Transverse colon (tissue), 4 donors: ENCODE results near the gene ME2.

Experiments
- EP300 ChIP-seq: sonication (generic); formaldehyde crosslinking; IDR thresholded peaks from one replicate; pipeline ENCODE4 v1.6.1; 2017; ENCODE audit warnings: antibody characterized with exemption, low read depth
- POLR2A ChIP-seq: fragments of 450-650 bp; IDR thresholded peaks from one replicate; pipeline ENCODE4 v1.6.1; 2016; ENCODE audit warnings: antibody characterized with exemption, mild to moderate bottlenecking, moderate library complexity
- POLR2AphosphoS5 ChIP-seq, 3 donors: sonication (generic); formaldehyde crosslinking; IDR thresholded peaks; one replicate each; pipeline ENCODE4 v1.6.1; 2016; ENCODE audit warnings: antibody characterized with exemption in 3 of 3
- TF ChIP-seq, protein P1 (sequence below), 5 experiments: fragments of 200-600 bp in 3 of 5; fragments of 450-650 bp in 2 of 5; sonication (generic) in 3 of 5; IDR thresholded peaks; 1 replicate in 2 of 5; 2 replicates in 3 of 5; pipeline ENCODE4 v1.5.1; 2016 to 2017; ENCODE audit warnings: antibody characterized with exemption in 5 of 5, inconsistent platforms in 3 of 5, mild to moderate bottlenecking in 2 of 5, moderate library complexity in 1 of 5

DNA sequence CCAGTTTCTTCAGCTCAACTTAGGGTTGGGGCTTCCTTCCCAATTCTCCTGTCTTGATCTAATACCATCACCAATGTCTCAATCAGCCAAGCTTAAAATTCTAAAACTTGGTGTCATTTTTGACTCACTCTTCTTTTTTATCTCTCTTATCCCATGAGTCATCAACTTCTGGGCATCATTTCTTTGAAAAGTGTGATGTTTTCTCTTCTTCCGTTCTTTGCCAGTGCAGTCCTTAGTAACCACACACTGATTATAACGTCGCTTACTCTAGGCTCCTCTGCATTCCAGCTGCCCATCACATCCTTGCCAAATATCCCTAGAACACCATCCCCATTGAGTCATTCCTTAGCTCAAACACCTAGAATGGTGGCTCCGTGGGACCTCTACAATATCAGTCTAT lies 31.7 kb upstream of the ME2 start:
- TF ChIP-seq, protein P1, sequence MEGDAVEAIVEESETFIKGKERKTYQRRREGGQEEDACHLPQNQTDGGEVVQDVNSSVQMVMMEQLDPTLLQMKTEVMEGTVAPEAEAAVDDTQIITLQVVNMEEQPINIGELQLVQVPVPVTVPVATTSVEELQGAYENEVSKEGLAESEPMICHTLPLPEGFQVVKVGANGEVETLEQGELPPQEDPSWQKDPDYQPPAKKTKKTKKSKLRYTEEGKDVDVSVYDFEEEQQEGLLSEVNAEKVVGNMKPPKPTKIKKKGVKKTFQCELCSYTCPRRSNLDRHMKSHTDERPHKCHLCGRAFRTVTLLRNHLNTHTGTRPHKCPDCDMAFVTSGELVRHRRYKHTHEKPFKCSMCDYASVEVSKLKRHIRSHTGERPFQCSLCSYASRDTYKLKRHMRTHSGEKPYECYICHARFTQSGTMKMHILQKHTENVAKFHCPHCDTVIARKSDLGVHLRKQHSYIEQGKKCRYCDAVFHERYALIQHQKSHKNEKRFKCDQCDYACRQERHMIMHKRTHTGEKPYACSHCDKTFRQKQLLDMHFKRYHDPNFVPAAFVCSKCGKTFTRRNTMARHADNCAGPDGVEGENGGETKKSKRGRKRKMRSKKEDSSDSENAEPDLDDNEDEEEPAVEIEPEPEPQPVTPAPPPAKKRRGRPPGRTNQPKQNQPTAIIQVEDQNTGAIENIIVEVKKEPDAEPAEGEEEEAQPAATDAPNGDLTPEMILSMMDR (IDR thresholded peaks at IDR 0.05), result no peak
- TF ChIP-seq POLR2AphosphoS5 (IDR thresholded peaks at IDR 0.05) (no peak), POLR2A (no peak), EP300 (no peak)
